GM23248 (cell line): ENCODE measurements around the gene LIME1. TPM values are rescaled to one million over a fixed set of nuclear protein-coding genes. Genes with fewer than 3 reads are reported as not detected.

Experiments
- DNase-seq: peaks from one replicate; pipeline ENCODE4 v3.0.0-alpha.2; 2015
- H2AFZ ChIP-seq: fragments of 200-600 bp; sonication (generic); 2 replicates; pipeline ENCODE4 v1.6.1; 2016; ENCODE audit warnings: antibody characterized with exemption
- H3F3A ChIP-seq: fragments of 200-600 bp; sonication (generic); 2 replicates; pipeline ENCODE4 v1.6.1; 2016; ENCODE audit warnings: mild to moderate bottlenecking, antibody characterized with exemption, mixed run types; ENCODE audit not compliant: insufficient read depth
- H3K27ac ChIP-seq: fragments of 200-600 bp; sonication (generic); 2 replicates; pipeline ENCODE4 v1.5.1; 2016; ENCODE audit warnings: mild to moderate bottlenecking
- H3K27me3 ChIP-seq: fragments of 200-600 bp; sonication (generic); replicated peaks from 2 replicates; pipeline ENCODE4 v1.6.1; 2016; ENCODE audit warnings: mild to moderate bottlenecking; ENCODE audit not compliant: insufficient read depth
- H3K36me3 ChIP-seq: fragments of 200-600 bp; sonication (generic); 2 replicates; pipeline ENCODE4 v1.6.1; 2016; ENCODE audit warnings: low read depth, mild to moderate bottlenecking
- H3K4me1 ChIP-seq: fragments of 200-600 bp; sonication (generic); 2 replicates; pipeline ENCODE4 v1.6.1; 2016; ENCODE audit warnings: mild to moderate bottlenecking; ENCODE audit not compliant: insufficient read depth
- H3K4me2 ChIP-seq: fragments of 200-600 bp; sonication (generic); one replicate; pipeline ENCODE4 v1.6.1; 2016; ENCODE audit warnings: mild to moderate bottlenecking; ENCODE audit not compliant: unreplicated experiment
- H3K4me3 ChIP-seq: fragments of 200-600 bp; sonication (generic); 2 replicates; pipeline ENCODE4 v1.5.1; 2016; ENCODE audit warnings: mild to moderate bottlenecking
- H3K79me2 ChIP-seq: fragments of 200-600 bp; sonication (generic); 2 replicates; pipeline ENCODE4 v1.6.1; 2016; ENCODE audit warnings: mild to moderate bottlenecking; ENCODE audit not compliant: insufficient read depth
- H3K9ac ChIP-seq: fragments of 200-600 bp; sonication (generic); 2 replicates; pipeline ENCODE4 v1.6.1; 2016; ENCODE audit warnings: mild to moderate bottlenecking
- H3K9me2 ChIP-seq: fragments of 200-600 bp; sonication (generic); 2 replicates; pipeline ENCODE4 v1.6.1; 2016; ENCODE audit warnings: mixed run types, mild to moderate bottlenecking, moderate library complexity; ENCODE audit not compliant: insufficient read depth
- H3K9me3 ChIP-seq: fragments of 200-600 bp; sonication (generic); one replicate; pipeline ENCODE4 v1.6.1; 2017; ENCODE audit warnings: low read depth
- H4K20me1 ChIP-seq: fragments of 200-600 bp; sonication (generic); 2 replicates; pipeline ENCODE4 v1.6.0; 2016; ENCODE audit not compliant: insufficient read depth
- EZH2 ChIP-seq: fragments of 200-600 bp; sonication (generic); IDR thresholded peaks from 2 replicates; pipeline ENCODE4 v1.6.1; 2018; ENCODE audit warnings: antibody characterized with exemption, mild to moderate bottlenecking; ENCODE audit not compliant: insufficient read depth, poor library complexity, severe bottlenecking
- EZH2phosphoT487 ChIP-seq: fragments of 200-600 bp; sonication (generic); IDR thresholded peaks from 2 replicates; pipeline ENCODE4 v1.6.1; 2018; ENCODE audit warnings: antibody characterized with exemption, moderate library complexity, mild to moderate bottlenecking, low read depth; ENCODE audit not compliant: insufficient read depth
- WGBS, 2 experiments: methylation state at CpG; one replicate each; pipeline ENCODE4 v1.1.6; 2015 to 2017; ENCODE audit warnings: low lambda C conversion rate in 2 of 2, low coverage in 1 of 2; ENCODE audit errors: missing lambda C conversion rate in 2 of 2; 5-methylcytosine and 5-hydroxymethylcytosine counted together
- in situ Hi-C: fragments of 300-500 bp; cut with MboI; formaldehyde crosslinking; loops from 2 replicates; pipeline ENCODE4 v1.15.0; 2020
- polyA plus RNA-seq: library from polyadenylated mRNA; unstranded; fragments of >200 nt; fragmentation: Nextera tagmentation; extraction: Ambion mirVana; gene quantifications from 2 replicates; pipeline ENCODE4 v1.2.1, GENCODE V29; 2016
- total RNA-seq: library from RNA; depleted of rRNA; stranded (reverse); fragments of >200 nt; shearing (Covaris generic); gene quantifications from 2 replicates; pipeline ENCODE4 v1.2.3, GENCODE V29; 2014

LIME1 gene
- total and polyA plus RNA-seq, 2 experiments from 2014 or later = 3.7 to 14.1 TPM

DNA sequence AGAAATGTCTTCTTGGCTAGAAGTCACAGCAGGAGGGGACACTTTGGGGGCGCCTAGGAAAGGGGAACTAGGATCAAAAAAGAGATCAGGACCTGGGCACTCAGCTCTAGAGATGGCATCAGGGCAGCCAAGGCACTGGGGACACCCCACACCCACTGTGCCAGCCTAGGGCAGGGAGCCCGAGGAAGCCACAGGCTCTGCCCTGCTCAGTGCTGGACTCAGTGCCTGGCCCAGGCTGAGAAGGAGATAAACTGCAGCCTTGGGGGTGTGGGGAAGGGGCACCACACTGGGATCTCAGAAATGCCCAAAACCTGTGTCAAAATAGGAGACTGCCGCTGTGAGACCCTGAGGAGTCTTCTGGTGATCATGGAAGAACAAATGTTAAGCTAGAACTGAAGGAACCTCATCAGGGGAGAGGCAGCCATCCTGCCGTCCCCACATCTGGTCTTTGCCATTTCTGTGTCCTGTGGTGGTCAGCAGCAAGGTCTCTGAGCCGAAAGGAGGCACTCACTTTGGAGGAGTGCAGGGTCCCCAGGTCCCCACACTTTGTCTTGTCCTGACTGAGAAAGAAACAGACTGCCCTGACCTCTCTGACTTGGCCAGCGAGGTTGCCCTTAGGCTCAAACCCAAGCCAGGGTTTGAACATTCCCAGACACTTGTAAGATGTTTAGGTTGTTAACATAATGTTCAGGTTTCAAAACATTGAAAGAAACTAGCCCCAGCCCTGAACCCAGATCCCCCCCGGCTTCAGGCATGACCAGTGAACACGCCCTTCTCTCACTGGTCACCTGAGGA is 31.0 kb upstream of the LIME1 start:
- Histone ChIP-seq H2AFZ (no peak overlapping the region), H4K20me1 (no peaks in the 10 kb centered on the region), H3K9me3 (no peaks in the 10 kb centered on the region), H3K4me2 (peak overlapping the region; percentile 87), H3K27ac (no peak overlapping the region), H3K79me2 (peaks cover 64% of the 10 kb centered on the region), H3K9ac (peak overlapping the region; percentile 86), H3K27me3 (no peaks in the 10 kb centered on the region), H3F3A (no peaks in the 10 kb centered on the region), H3K4me1 (peaks cover 17% of the 10 kb centered on the region; the same call in 1 of the 2 replicates), H3K36me3 (peaks cover 6% of the 10 kb centered on the region; the same call in 1 of the 2 replicates), H3K9me2 (no peaks in the 10 kb centered on the region), H3K4me3 (no peak overlapping the region)
- 89% methylated on average over 8 of the region's 8 CpGs for WGBS, 2 experiments
- no peak for DNase-seq
- in situ Hi-C loops = no loop called here
- no peak for TF ChIP-seq EZH2phosphoT487
- TF ChIP-seq EZH2 = no peak

DNA sequence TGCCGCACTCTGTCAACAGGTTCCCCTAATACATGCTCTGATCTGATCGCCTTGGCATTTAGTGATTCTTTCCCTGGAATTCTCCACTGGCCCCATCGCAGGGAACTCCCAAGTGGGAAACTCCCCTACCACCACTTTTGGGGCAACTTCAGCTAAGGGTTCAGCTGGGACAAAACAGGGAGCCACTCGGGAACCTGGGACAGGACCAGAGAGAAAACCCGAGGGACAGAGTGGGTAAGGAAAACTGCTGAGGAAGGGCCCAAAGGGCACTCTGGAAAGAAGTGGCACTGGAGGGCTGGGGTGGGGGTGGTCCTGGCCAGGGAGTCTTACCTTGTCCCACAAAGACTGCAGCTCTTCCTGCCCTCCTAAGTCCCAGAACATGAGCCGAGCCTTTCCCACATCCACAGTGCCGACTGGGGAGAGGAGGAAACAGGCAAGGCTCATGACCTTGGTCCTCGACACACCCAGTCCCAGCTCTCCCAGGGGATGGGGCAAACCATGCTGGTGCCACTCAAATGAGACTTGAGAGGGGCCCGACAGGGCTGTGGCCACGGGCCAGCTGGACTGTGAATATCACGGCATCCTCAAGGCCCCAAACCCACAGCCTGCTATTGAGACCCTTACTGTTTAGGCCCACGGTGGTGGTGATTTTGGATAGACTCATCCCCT is 30.3 kb upstream of the LIME1 start:
- no peaks in the 10 kb centered on the region for H4K20me1 ChIP-seq
- peaks cover 11% of the 10 kb centered on the region; the same call in 1 of the 2 replicates for H3K36me3 ChIP-seq
- H3K4me1 ChIP-seq = peaks cover 17% of the 10 kb centered on the region; the same call in 1 of the 2 replicates
- 66 to 68% methylated on average over 12 of the region's 12 CpGs for WGBS, 2 experiments
- peak overlapping the region; percentile 80 for H3K4me3 ChIP-seq
- H2AFZ ChIP-seq = no peak overlapping the region
- H3K27me3 ChIP-seq = no peaks in the 10 kb centered on the region
- no peak for DNase-seq
- no peaks in the 10 kb centered on the region for H3K9me2 ChIP-seq
- in situ Hi-C loops = no loop called here
- peak overlapping the region; percentile 65 for H3K27ac ChIP-seq
- H3K4me2 ChIP-seq = peak overlapping the region; percentile 87
- no peaks in the 10 kb centered on the region for H3F3A ChIP-seq
- TF ChIP-seq EZH2 = no peak
- H3K9ac ChIP-seq = peak overlapping the region; percentile 86
- no peaks in the 10 kb centered on the region for H3K9me3 ChIP-seq
- peaks cover 71% of the 10 kb centered on the region for H3K79me2 ChIP-seq

DNA sequence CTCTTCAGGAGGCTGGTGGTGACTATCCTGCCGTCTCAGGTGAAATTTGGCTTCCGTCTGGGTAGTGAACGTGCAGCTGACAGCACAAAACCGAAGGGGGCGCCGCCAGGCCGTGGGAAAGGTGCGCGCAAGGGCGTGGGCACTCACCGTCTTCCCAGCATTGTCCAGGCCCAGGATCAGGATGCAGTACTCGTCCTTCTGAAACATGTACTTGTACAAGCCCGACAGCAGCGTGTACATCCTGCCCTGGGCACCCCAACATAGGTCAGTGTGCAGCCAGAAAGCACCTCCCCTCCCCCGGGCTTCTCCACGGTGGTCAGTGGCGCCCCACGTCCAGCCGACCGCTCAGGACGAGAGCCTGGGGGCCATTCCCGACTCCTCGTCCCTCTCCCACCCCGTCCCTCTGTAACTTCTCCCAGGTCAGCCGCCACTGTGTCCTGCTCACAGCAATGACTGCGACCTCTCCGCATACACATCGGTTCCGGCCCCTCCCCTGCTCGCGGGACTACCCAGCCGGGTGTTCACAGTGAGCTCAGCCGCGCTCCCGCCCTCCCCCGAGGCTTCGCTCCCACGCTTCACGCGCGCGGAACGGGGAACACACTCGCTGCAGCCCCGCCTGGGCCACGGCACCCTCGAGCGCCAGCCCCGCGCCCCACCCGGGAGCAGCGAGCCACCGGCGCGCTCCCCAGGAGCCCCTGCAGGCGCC is 29.5 kb upstream of the LIME1 start:
- in situ Hi-C loops = no loop called here
- Histone ChIP-seq H3K4me2 (peak overlapping the region; percentile 87), H3K4me1 (peaks cover 17% of the 10 kb centered on the region; the same call in 1 of the 2 replicates), H3K27ac (peak overlapping the region; percentile 65), H3K27me3 (no peaks in the 10 kb centered on the region), H3K9me2 (no peaks in the 10 kb centered on the region), H3K79me2 (peaks cover 79% of the 10 kb centered on the region), H3K4me3 (peak overlapping the region; percentile 80), H3F3A (no peaks in the 10 kb centered on the region), H3K9me3 (no peaks in the 10 kb centered on the region), H3K36me3 (peaks cover 19% of the 10 kb centered on the region), H2AFZ (peak overlapping the region; percentile 35; the same call in 1 of the 2 replicates), H4K20me1 (no peaks in the 10 kb centered on the region), H3K9ac (peak overlapping the region; percentile 86)
- DNase-seq = peak; percentile 80
- TF ChIP-seq EZH2phosphoT487 (no peak), EZH2 (no peak)
- WGBS, 2 experiments = 5 to 10% methylated on average over 33 to 55 of the region's 56 CpGs

DNA sequence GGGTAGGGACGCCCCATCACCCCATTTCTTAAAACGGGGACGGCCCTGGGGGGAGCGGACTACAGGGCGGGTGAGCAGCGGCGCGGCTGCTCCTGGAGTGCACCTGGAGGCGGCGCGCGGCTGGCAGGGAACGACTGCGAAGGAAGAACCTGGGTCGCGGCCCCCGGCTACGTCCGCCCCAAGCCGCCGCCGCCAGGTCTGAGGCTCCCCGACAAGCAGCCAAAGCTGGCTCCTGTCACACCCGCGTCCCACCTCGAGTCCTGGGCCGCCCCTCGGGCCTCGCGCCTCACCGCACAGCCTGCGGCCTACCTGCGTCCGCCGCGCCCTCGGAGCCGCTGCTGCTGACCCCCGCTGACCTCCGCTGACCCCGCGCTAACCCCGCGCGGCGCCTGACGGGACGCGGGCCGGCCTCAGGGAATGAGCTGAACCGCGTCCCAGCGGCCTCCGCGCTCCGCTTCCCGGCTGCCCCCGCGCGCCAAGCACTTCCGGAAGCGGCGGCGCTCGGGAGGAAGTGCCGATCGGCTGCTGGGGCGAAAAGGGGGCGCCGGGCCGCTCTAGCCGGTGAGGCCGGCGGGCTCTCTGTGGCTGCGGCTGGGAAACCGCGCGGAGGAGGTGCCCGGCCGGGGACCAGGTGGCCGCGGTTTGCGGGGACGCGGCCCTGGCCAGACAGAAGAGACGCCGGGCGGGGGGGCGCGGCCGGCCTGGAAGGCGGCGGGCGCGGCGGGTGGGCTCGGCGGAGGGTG is 28.7 kb upstream of the LIME1 start, which contains the start of the genes ARFRP1 and ZGPAT:
ARFRP1 (minus strand) TSS at position 419 of the 743 bp plus-strand sequence. CDS start 885 bp downstream, outside the sequence.
ZGPAT (plus strand) TSS at position 482 of the 743 bp plus-strand sequence. CDS start 542 bp downstream, outside the sequence.
- H3K9ac ChIP-seq = peak within 1 kb of the TSS; percentile 86
- no peaks in the 10 kb centered on the region for H3K27me3 ChIP-seq
- peaks cover 86% of the 10 kb centered on the region for H3K79me2 ChIP-seq
- peak within 1 kb of the TSS; percentile 80 for H3K4me3 ChIP-seq
- peak within 1 kb of the TSS; percentile 65 for H3K27ac ChIP-seq
- H3F3A ChIP-seq = no peaks in the 10 kb centered on the region
- TF ChIP-seq EZH2 = no peak
- no peak for TF ChIP-seq EZH2phosphoT487
- no peaks in the 10 kb centered on the region for H3K9me3 ChIP-seq
- H2AFZ ChIP-seq = peak within 1 kb of the TSS; percentile 35; the same call in 1 of the 2 replicates
- no peaks in the 10 kb centered on the region for H4K20me1 ChIP-seq
- peaks cover 17% of the 10 kb centered on the region; the same call in 1 of the 2 replicates for H3K4me1 ChIP-seq
- peaks cover 26% of the 10 kb centered on the region for H3K36me3 ChIP-seq
- WGBS, 2 experiments = 0 to 1% methylated on average over 63 to 74 of the region's 98 CpGs
- peak within 1 kb of the TSS; percentile 87 for H3K4me2 ChIP-seq
- H3K9me2 ChIP-seq = no peaks in the 10 kb centered on the region
- DNase-seq = peak; percentile 94
- in situ Hi-C loops = no loop called here
